ENCODE results near the gene KLHL14. TPM values are rescaled to one million over a fixed set of nuclear protein-coding genes. Genes with fewer than 3 reads are reported as not detected.

The KLHL14 gene
- total RNA-seq, 1 experiment from 2014 or later: 6.7 TPM

DNA sequence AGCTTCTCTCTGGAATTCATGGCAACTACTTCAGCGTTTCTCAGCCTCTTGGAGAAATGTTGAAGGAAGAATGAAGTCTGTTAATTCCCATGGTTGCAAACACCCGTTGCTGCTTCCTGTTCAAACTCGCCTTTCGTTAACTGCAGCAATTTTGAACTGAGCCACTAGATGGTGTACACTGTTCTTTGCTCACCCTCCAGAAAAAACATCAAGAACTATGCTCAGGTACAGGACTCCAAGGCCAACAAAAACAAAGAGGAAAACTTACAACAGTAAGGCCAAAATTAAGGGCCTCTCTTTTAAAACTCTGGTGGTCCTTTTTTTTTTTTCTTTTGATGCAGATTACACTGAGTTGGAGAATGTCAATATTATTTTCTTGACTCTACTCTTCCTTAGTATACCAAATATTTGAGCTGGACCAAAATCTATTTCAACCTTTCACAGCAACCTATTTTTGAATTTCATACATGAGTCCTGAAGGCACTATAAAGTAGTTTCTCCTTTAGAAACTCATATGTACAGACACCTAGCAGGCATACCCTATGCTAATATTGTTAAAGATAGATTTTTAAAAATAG, 58.2 kb downstream of the KLHL14 start:
- CTCF ChIA-PET: interaction anchor here (0.7 to 1.2 kb wide), 4 partner anchors 60 to 214 kb away, joined by 4 to 6 read pairs (median 4); no protein-coding TSS in a partner anchor
- H3K4me3 ChIP-seq (ENCODE audit: low read depth in 2 of 2, low read length in 2 of 2): no peak overlapping the region
- TF ChIP-seq, protein P1, sequence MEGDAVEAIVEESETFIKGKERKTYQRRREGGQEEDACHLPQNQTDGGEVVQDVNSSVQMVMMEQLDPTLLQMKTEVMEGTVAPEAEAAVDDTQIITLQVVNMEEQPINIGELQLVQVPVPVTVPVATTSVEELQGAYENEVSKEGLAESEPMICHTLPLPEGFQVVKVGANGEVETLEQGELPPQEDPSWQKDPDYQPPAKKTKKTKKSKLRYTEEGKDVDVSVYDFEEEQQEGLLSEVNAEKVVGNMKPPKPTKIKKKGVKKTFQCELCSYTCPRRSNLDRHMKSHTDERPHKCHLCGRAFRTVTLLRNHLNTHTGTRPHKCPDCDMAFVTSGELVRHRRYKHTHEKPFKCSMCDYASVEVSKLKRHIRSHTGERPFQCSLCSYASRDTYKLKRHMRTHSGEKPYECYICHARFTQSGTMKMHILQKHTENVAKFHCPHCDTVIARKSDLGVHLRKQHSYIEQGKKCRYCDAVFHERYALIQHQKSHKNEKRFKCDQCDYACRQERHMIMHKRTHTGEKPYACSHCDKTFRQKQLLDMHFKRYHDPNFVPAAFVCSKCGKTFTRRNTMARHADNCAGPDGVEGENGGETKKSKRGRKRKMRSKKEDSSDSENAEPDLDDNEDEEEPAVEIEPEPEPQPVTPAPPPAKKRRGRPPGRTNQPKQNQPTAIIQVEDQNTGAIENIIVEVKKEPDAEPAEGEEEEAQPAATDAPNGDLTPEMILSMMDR (IDR thresholded peaks at IDR 0.05): peak; percentile 79
- TF ChIP-seq, protein P2, sequence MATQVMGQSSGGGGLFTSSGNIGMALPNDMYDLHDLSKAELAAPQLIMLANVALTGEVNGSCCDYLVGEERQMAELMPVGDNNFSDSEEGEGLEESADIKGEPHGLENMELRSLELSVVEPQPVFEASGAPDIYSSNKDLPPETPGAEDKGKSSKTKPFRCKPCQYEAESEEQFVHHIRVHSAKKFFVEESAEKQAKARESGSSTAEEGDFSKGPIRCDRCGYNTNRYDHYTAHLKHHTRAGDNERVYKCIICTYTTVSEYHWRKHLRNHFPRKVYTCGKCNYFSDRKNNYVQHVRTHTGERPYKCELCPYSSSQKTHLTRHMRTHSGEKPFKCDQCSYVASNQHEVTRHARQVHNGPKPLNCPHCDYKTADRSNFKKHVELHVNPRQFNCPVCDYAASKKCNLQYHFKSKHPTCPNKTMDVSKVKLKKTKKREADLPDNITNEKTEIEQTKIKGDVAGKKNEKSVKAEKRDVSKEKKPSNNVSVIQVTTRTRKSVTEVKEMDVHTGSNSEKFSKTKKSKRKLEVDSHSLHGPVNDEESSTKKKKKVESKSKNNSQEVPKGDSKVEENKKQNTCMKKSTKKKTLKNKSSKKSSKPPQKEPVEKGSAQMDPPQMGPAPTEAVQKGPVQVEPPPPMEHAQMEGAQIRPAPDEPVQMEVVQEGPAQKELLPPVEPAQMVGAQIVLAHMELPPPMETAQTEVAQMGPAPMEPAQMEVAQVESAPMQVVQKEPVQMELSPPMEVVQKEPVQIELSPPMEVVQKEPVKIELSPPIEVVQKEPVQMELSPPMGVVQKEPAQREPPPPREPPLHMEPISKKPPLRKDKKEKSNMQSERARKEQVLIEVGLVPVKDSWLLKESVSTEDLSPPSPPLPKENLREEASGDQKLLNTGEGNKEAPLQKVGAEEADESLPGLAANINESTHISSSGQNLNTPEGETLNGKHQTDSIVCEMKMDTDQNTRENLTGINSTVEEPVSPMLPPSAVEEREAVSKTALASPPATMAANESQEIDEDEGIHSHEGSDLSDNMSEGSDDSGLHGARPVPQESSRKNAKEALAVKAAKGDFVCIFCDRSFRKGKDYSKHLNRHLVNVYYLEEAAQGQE (IDR thresholded peaks at IDR 0.05; ENCODE audit: insufficient read depth in 1 of 2, low read depth in 2 of 2, low read length in 1 of 2): no peak
- TF ChIP-seq SIN3A (IDR thresholded peaks at IDR 0.05; ENCODE audit: borderline replicate concordance, insufficient read depth, low read depth, low read length): no peak
- peak overlapping the region; percentile 54 for H3K27ac ChIP-seq (ENCODE audit: low read length)
- ATAC-seq (peak; percentile 90), DNase-seq (ENCODE audit: low read depth, low spot score) (peak; percentile 76)
- H3K36me3 ChIP-seq (ENCODE audit: control insufficient read depth, insufficient read depth, low read length): no peaks in the 10 kb centered on the region
- BruUV-seq (replicated peaks): no TSS peak
- no peaks in the 10 kb centered on the region for H3K9me3 ChIP-seq (ENCODE audit: control insufficient read depth, insufficient read depth, low read depth, low read length)
- POLR2A ChIA-PET: no interaction called here
- in situ Hi-C loops (cut with HindIII; ENCODE audit: low pct_unique_long_range_greater_than_20kb, low sequenced_read_pairs): no loop called here
- intact Hi-C loops (cut with micrococcal nuclease; ENCODE audit: unreplicated experiment): loop anchor here (10.0 kb wide), 1 partner anchor 490 kb away; no protein-coding TSS in a partner anchor
- no peaks in the 10 kb centered on the region for H3K4me1 ChIP-seq (ENCODE audit: control insufficient read depth, insufficient read depth, low read length)
- H3K27me3 ChIP-seq (ENCODE audit: control insufficient read depth, insufficient read depth, low read length): no peaks in the 10 kb centered on the region

DNA sequence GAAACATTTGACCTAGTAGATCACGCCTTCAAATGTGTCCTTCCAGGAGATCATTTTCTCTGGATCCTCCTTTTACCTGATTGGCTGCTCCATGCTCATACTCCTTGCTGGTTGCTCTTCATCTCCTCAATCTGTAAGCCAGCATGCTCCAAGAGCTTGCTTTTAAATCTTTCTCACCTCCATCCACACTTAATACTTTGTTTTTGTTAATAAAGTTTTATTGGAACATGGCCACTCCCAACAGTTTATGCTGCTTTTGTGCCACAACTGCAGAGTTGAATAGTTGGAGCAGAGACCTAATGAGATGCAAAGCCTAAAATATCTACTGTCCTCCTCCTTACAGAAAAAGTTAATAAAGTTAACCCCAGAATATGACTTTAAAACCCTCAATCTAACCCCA, 60.0 kb downstream of the KLHL14 start:
- ATAC-seq: no peak
- POLR2A ChIA-PET: no interaction called here
- TF ChIP-seq POLR2AphosphoS5 (IDR thresholded peaks at IDR 0.05; ENCODE audit: low read depth, low read length): no peak
- TF ChIP-seq TCF7L2 (IDR thresholded peaks at IDR 0.05; ENCODE audit: low read depth, low read length): no peak
- TF ChIP-seq, protein P2 (IDR thresholded peaks at IDR 0.05; ENCODE audit: insufficient read depth in 1 of 2, low read depth in 2 of 2, low read length in 1 of 2): no peak
- TF ChIP-seq, protein P1 (IDR thresholded peaks at IDR 0.05): no peak
- no peak for TF ChIP-seq SIN3A (IDR thresholded peaks at IDR 0.05; ENCODE audit: borderline replicate concordance, insufficient read depth, low read depth, low read length)
- H3K9me3 ChIP-seq (ENCODE audit: control insufficient read depth, insufficient read depth, low read depth, low read length): no peaks in the 10 kb centered on the region
- no peaks in the 10 kb centered on the region for H3K36me3 ChIP-seq (ENCODE audit: control insufficient read depth, insufficient read depth, low read length)
- no peaks in the 10 kb centered on the region for H3K27me3 ChIP-seq (ENCODE audit: control insufficient read depth, insufficient read depth, low read length)
- no peak overlapping the region for H3K4me3 ChIP-seq (ENCODE audit: low read depth in 2 of 2, low read length in 2 of 2)
- intact Hi-C loops (cut with micrococcal nuclease; ENCODE audit: unreplicated experiment) (loop anchor here (10.0 kb wide), 1 partner anchor 492 kb away; no protein-coding TSS in a partner anchor), in situ Hi-C loops (cut with HindIII; ENCODE audit: low pct_unique_long_range_greater_than_20kb, low sequenced_read_pairs) (no loop called here)
- no peak for DNase-seq (ENCODE audit: low read depth, low spot score)
- BruUV-seq (replicated peaks): no TSS peak
- CTCF ChIA-PET: no interaction called here
- H3K27ac ChIP-seq (ENCODE audit: low read length): no peak overlapping the region
- no peaks in the 10 kb centered on the region for H3K4me1 ChIP-seq (ENCODE audit: control insufficient read depth, insufficient read depth, low read length)
